Stimulated activated CD4-positive, alpha-beta T cell treated with anti-CD3 and anti-CD28 coated beads, Interleukin-12 subunit alpha, Interleukin-12 subunit beta, amount 100 ng/mL, for 48 hours (primary cell): Measurements from ENCODE around the gene TEX29.

Experiments
- DNase-seq, 3 donors: peaks; one replicate each; pipeline ENCODE4 v3.0.0-alpha.2; 2020; ENCODE audit warnings: low read depth in 2 of 3, low spot score in 1 of 3

The TEX29 gene

GRCh38 chr13:111322001-111322915 is 1.8 kb downstream of the TEX29 start:
- no peak for DNase-seq

- no peak for DNase-seq
These were observed 2.5 kb downstream of the TEX29 start for GRCh38 chr13:111322916-111323331.

GRCh38 chr13:111323549-111323948 is 3.1 kb downstream of the TEX29 start:
- DNase-seq, result no peak

GRCh38 chr13:111323950-111324651 is 3.7 kb downstream of the TEX29 start:
- no peak for DNase-seq

- no peak for DNase-seq
These were observed 4.3 kb downstream of the TEX29 start for GRCh38 chr13:111324736-111325135.

GRCh38 chr13:111325146-111325890 is 4.9 kb downstream of the TEX29 start:
- DNase-seq, result no peak

- DNase-seq, result no peak
These were observed 5.6 kb downstream of the TEX29 start for GRCh38 chr13:111325941-111326620.

GRCh38 chr13:111326621-111326965 is 6.2 kb downstream of the TEX29 start:
- DNase-seq, result no peak

GRCh38 chr13:111326981-111327642 is 6.7 kb downstream of the TEX29 start:
- DNase-seq, result no peak

GRCh38 chr13:111327730-111328573 is 7.5 kb downstream of the TEX29 start:
- DNase-seq, result no peak

GRCh38 chr13:111328574-111329410 is 8.3 kb downstream of the TEX29 start:
- DNase-seq, result no peak

- DNase-seq, result no peak
These were observed 9.2 kb downstream of the TEX29 start for GRCh38 chr13:111329641-111330040.

- no peak for DNase-seq
These were observed 9.7 kb downstream of the TEX29 start for GRCh38 chr13:111330066-111330610.

GRCh38 chr13:111335298-111335697 is 14.9 kb downstream of the TEX29 start:
- no peak for DNase-seq

- DNase-seq, result no peak
These were observed 16.2 kb downstream of the TEX29 start for GRCh38 chr13:111336666-111337065.

GRCh38 chr13:111337206-111337605 is 16.8 kb downstream of the TEX29 start:
- DNase-seq, result no peak

GRCh38 chr13:111337741-111338140 is 17.3 kb downstream of the TEX29 start:
- DNase-seq, result no peak

- no peak for DNase-seq
These were observed 18.4 kb downstream of the TEX29 start for GRCh38 chr13:111338841-111339240.
